ENCODE measurements around the gene C9. TPM values are rescaled to one million over a fixed set of nuclear protein-coding genes. Genes with fewer than 3 reads are reported as not detected.

The C9 gene
- total and polyA plus RNA-seq, 2 of the 4 experiments (the other 2 are of a cell fraction), result not detected

GRCh38 chr5:39355324-39355723 lies 9.0 kb downstream of the C9 start:
- dilution Hi-C loops (cut with HindIII; ENCODE audit: low sequenced_read_pairs, unreplicated experiment) (no loop called here), in situ Hi-C loops (cut with MboI; ENCODE audit: low sequenced_read_pairs) (no loop called here), intact Hi-C loops (cut with micrococcal nuclease) (no loop called here)
- H4K91ac ChIP-seq (ENCODE audit: insufficient read depth, low read depth, low read length), result no peak overlapping the region
- H3K56ac ChIP-seq (ENCODE audit: extremely low read depth, insufficient read depth, low read length), result no peak overlapping the region
- H4K8ac ChIP-seq (ENCODE audit: low read depth in 2 of 2, low read length in 2 of 2), result no peak overlapping the region
- H3K36me3 ChIP-seq (ENCODE audit: control insufficient read depth, insufficient read depth, low read length), result no peaks in the 10 kb centered on the region
- no peaks in the 10 kb centered on the region for H3K4me1 ChIP-seq (ENCODE audit: control insufficient read depth, insufficient read depth, low read length)
- no peak overlapping the region for H4K5ac ChIP-seq (ENCODE audit: low read depth, low read length)
- no peaks in the 10 kb centered on the region for H4K20me1 ChIP-seq (ENCODE audit: insufficient read depth, low read length)
- H3K4me3 ChIP-seq (ENCODE audit: insufficient read depth, low read depth, low read length), result no peak overlapping the region
- H3K14ac ChIP-seq (replicated peaks; ENCODE audit: low read depth, low read length), result no peak overlapping the region
- H3K27me3 ChIP-seq (ENCODE audit: control insufficient read depth, insufficient read depth, low read length), result peaks cover 6% of the 10 kb centered on the region
- no peak overlapping the region for H3K4me2 ChIP-seq (ENCODE audit: low read depth, low read length)
- H3K9ac ChIP-seq (ENCODE audit: low read depth, low read length), result no peak overlapping the region
- TF ChIP-seq BHLHE40 (IDR thresholded peaks at IDR 0.05; ENCODE audit: low read depth, low read length), result no peak
- TF ChIP-seq CHD1 (IDR thresholded peaks at IDR 0.05; ENCODE audit: low read depth, low read length), result no peak
- no peak for TF ChIP-seq POLR2A (IDR thresholded peaks at IDR 0.05; ENCODE audit: low read depth, low read length)
- TF ChIP-seq CTCF (conservative IDR thresholded peaks at IDR 0.05; ENCODE audit: low read depth, low read length), result no peak
- TF ChIP-seq FOS (IDR thresholded peaks at IDR 0.05; ENCODE audit: low read depth, low read length), result no peak
- TF ChIP-seq RCOR1 (IDR thresholded peaks at IDR 0.05; ENCODE audit: insufficient replicate concordance, low read length), result no peak
- no peak for TF ChIP-seq SMC3 (IDR thresholded peaks at IDR 0.05; ENCODE audit: low read depth, low read length)
- TF ChIP-seq RFX5 (IDR thresholded peaks at IDR 0.05; ENCODE audit: low read depth, low read length), result no peak
- H3K4ac ChIP-seq (ENCODE audit: low read depth, low read length), result no peak overlapping the region
- ATAC-seq (ENCODE audit: low read depth) (no peak), DNase-seq (no peak)
- no peak overlapping the region for H2BK5ac ChIP-seq (ENCODE audit: low read depth, low read length, poor library complexity, severe bottlenecking)
- whole genome bisulfite sequencing, 2 experiments (ENCODE audit: extremely low coverage in 2 of 2, insufficient read length in 1 of 2), result no CpG with 5 or more reads among the region's 3 CpGs
- H3K9me3 ChIP-seq (ENCODE audit: control insufficient read depth, insufficient read depth, low read length), result 0 out of 2 replicates have a peak, but pooled peaks cover 2% of the 10 kb centered on the region
- H2BK15ac ChIP-seq (ENCODE audit: low read depth, low read length), result no peak overlapping the region
- H2AFZ ChIP-seq (replicated peaks; ENCODE audit: low read length, poor library complexity), result no peak overlapping the region
- no peak overlapping the region for H2BK120ac ChIP-seq (ENCODE audit: low read depth, low read length)
- no peak overlapping the region for H3K18ac ChIP-seq (ENCODE audit: low read depth, low read length)
- no peak overlapping the region for H2AK9ac ChIP-seq (replicated peaks; ENCODE audit: low read depth, low read length, poor library complexity)
- H3K9me1 ChIP-seq (ENCODE audit: insufficient read depth, low read length), result no peaks in the 10 kb centered on the region
- H2BK20ac ChIP-seq (ENCODE audit: low read depth, low read length), result no peak overlapping the region
- POLR2A ChIA-PET (ENCODE audit: unreplicated experiment), result no interaction called here
- H3K79me1 ChIP-seq (ENCODE audit: low read depth in 1 of 2, low read length in 2 of 2), result no peaks in the 10 kb centered on the region
- no TSS peak for BruUV-seq (replicated peaks)
- CTCF ChIA-PET, result no interaction called here
- no peak overlapping the region for H3K23ac ChIP-seq (ENCODE audit: low read depth, low read length)
- no peak overlapping the region for H3K27ac ChIP-seq (ENCODE audit: insufficient read depth, low read length)
- no peak overlapping the region for H2AK5ac ChIP-seq (ENCODE audit: low read depth, low read length)
